ENCODE results near the gene PDE4D.

- TF ChIP-seq POLR2A (IDR thresholded peaks at IDR 0.05): no peak
- no peak for TF ChIP-seq CTCF (IDR thresholded peaks at IDR 0.05)
Measured at GRCh38 chr5:59428391-59428790, 465.1 kb downstream of the PDE4D start.
